HG03103 (cell line): ENCODE measurements around the gene MS4A8.
"Not testable (repeated sequence)": the region's sequence is repeated elsewhere in the genome, so short reads cannot be mapped to it uniquely, and the experiment has no call there.

ENCODE experiments used
- ATAC-seq: cut with Tn5 transposase; IDR thresholded peaks from one replicate; pipeline ENCODE4 v1.9.1; 2021; ENCODE audit warnings: low read depth; ENCODE audit not compliant: unreplicated experiment

Gene MS4A8

DNA sequence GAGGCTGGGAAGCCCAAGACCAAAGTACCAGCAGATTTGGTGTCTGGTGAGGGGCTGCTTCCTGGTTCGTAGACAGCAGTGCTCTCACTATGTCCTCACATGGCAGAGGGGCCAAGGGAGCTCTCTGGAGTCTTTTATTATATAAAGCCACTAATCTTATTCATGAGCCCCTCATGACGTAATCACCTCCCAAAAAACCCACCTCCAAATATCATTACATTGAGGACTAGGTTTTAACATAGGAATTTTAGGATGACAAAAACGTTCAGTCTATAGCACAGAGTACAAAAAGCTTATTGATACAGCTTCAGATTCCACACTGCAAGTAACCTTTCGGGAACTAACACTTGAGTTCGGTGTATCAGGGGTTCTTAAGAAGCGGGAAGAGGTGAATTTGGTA, 21.0 kb downstream of the MS4A8 start:
- no peak for ATAC-seq

DNA sequence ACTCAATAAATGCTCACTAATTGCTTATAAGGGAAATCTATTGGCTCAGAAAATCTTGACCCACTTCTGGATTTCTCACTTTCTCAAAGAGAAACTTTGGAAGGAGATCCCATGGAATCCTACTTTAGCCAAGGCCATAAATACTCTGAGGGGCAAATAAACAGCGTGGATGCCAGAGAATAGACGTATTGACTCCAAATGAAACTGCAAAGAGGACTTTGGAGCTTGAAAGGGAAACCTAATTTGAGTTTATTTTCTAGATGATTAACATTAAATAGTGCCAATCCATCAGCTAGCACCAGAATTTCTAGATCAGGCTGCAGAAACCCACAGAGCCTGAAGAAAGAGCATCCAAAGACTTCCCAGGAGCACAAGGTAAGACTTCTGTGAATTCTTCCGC, 25.0 kb downstream of the MS4A8 start, which contains the start of gene MS4A18:
Gene MS4A18 (plus strand): TSS at position 301 of the 400 bp plus-strand sequence.
- ATAC-seq: no peak

DNA sequence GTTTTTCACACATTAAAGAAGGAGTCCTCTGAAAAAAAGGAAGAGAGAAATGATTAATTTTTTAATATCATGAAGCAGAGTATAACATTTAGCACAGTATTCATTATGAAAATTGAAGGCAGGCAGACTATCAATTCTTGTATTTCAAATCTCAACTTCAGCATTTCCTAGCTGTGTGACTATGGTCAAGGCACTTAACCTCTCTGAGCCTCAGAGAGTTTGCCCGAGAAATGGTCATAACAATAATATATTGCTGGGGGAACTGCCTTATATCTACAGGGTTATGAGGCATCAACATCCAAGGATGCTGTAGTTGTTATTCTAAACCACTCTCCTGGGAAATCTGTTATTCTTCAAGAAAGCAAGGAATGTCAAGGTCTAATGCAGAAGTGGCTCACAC, 26.2 kb downstream of the MS4A8 start:
- ATAC-seq: no peak

DNA sequence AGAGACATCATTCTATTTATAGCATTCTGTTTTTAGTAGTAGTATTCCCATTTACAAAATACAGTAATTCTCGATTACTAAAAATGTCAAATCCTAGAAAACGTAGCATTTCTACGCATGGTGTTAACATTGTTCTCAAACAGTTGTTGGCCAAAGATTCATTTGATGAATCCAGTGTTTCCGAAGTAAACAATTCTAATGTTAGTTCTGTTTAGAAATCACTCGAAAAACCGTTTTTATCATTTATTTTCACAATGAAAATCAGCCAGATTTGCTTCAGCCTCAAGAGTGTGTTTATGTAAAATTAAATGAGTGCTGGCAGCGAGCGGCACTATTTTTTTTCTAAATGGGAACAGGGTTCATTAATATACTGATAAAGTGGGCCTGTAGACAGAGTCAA, 32.2 kb downstream of the MS4A8 start:
- no peak for ATAC-seq

DNA sequence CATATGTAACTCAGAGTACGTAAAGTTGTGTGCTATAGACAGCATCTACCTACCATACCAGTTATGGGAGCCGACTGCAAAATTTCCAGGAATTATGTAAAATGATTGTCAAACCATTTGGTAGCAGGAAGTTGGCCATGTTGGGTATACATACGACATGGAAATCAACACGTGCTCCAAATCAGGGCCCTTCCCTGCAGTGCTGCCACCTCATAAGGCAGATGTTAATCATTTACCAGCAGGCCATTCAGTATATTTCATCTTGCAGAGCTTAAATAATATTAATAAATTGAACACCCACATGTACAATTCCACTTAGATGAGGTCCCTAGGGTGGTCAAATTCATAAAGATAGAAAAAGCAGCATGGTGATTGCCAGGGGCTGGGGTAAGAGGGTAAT, 34.9 kb downstream of the MS4A8 start:
- ATAC-seq: no peak

DNA sequence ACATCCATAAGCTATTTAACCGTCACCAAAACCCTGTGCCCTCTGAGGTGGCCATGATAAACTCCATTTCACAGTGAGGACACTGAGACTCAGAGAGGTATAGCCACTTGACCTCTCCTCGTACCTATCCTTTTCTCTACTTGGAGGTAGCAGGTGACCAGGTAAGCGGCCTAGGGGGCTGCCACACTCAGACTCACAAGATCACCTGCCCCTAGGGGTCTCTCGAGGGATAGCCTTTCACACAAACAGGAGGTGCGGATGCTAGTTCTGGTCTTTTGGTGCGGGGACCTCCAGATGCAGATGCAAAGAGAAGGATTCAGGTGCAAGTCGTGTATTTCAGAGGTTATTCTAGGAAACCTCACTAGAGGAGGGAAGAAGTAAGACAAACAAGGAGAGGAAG, 39.7 kb downstream of the MS4A8 start:
- ATAC-seq: no peak

DNA sequence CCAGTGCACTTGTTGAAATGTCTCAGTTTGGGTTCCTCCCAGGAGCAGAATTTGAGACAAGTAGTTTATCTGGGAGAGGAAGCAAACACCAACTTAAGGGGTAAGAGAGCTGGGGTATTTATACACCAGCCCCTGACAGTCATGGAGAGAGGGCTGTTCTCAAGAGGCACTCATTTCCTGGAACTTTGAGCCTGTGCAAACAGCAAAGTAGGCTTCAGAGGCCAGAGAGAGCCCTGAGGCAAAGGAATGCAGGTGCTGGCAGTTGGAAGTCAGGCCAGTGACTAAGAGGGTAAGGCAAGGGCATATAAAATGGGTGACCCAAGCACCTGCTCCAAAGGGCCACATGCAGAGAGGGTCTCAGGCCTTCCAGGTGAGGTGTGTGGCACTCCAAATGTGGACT, 41.2 kb downstream of the MS4A8 start:
- no peak for ATAC-seq

DNA sequence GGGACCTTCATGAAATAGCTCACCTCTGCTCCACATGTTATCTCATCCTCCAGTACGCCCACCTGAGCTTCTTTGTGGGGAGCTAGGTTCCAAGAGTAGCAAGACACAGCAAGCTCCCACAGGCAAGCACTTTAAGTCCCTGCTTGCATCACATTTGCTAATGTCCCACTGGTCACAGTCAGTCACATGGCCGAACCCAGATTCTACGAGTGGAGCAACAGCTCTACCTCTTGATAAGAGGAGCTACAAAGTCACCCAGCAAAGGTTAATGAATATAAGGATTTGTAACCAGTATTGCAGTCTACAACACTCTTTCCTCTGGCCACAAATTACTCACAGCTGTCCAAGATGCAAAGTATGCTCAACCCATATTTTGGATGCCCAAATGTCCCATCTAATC, 42.0 kb downstream of the MS4A8 start:
- no peak for ATAC-seq

DNA sequence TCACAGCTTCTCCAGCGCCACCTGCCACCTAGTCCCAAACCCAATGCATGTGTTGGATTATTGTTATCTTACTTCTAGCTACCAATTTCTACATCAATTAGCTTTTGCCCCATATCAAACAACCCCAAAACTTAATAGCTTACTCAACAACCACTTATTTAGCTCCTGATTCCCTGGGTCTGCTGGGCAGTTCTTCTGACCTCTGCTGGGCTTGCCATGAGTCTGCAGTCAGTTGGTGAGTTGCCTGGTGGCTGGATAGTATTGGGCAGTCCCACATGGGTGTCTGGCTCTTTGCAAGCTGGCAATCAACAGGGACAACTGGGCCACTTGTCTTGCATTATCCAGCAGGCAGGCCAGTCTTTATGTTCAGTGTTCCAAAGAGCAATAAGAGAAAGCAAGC, 43.6 kb downstream of the MS4A8 start:
- no peak for ATAC-seq

DNA sequence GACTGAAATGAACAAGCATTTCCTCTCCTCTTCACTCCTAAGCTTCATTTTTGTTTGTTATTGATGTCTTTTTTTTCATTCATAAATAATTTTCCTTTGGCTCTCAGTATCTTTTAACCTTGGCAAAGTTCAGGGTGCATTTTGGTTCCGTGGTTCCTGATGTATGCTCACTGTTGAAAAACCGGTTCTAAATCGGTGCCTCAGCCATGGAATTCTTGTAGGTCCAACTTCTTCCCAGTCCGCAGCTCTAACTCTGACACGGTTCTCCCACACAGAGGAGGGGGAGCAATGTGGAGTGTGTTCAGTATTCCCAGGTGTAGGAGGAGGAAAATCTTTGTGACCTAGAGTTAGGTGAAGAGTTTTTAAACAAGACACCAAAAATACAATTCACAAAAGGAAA, 44.7 kb downstream of the MS4A8 start:
- ATAC-seq: no peak

DNA sequence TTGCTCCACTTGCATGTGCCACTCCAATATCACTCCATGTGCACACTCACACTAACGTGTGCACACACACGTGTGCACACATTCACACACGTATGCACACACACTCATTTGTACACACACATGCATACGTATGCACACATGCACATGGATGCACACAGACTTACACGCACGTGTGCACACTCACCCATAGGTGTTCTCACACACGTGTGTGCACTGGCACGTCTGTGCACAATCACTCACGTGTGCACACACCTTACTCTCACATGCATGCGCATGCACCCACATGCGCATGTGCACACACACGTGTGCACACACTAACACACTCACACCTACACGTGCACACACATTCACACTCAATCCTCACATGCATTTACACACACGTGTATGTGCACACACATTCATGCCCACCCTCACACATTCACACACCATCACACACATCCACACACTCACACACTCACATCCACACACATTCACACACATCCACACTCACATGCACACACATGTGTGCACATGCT, 48.0 kb downstream of the MS4A8 start:
- no peak for ATAC-seq

DNA sequence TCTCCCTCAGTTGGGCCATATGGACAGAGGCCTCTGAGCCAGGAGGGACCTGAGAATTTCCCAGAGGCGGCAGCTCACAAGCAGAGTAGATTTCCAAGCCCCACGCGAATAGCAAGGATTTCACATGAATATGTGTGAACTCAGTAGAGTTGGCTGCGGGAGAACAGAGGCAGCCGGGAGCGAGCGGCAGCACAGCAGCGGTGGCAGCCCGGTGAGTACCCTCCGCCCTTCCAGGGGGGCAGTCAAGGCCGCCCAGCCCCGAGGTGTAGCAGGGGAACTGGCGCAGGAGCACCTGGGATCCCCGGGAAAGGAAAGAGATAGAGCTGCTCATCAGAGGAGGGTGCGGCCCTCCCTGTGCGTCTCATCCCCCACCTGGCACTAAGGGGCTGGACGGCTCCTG, 48.8 kb downstream of the MS4A8 start:
- ATAC-seq: no peak

DNA sequence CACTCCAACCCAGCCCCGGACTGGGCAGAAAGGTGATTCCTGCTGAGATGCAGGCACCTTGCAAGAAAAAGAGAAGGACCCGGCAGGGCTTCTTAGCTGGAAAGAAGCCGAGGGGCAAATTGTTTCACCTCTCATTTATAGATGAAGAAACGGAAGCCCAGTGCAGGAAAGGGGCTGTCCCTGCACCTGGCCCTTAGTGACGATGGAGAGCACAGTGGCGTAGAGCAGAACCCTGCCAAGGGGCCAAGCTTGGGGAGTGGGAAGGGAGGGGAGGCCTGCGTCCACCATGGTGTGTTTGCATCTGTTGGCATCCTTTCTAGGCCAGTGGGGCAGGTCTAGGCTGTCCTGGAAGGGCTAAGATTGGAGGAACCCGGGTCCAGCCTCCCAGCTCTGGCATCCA, 49.4 kb downstream of the MS4A8 start:
- no peak for ATAC-seq

DNA sequence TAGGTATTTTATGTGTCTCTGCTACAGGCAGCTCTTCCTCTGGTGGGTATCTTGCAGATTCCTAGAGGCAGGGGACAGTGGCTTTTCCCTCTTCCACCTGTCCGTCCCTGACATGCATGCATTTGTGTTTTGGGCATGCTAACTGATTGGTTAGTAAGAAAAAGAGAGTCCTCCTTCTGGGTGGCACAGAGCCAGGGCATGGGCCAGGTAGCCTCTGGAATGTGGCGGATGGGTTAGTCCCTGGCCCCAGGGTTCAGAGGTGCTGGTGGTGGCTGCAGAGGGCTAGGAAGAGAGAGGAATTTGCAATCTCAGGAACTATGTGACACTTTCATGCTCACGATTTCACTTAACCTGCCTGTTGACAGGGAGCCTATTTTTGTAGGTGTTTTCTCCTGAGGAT, 51.5 kb downstream of the MS4A8 start:
- ATAC-seq: no peak

DNA sequence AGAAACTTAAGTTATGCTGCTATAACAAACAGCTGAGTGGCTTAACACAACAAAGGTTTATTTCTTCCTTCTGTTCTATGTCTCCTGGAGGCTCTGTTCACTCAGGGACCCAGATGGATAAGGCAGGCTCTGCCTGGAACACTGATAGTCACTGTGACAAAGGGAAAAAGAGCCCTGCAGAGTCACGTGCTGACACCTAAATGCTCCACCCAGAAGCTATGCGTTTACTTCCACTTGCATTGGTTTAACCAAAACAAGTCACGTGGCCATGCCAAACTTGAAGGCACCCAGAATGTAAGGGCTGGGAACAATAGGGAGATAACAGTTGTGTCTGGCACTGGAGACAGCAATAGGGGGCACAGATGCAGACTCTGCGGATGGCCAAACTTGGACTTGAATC, 53.9 kb downstream of the MS4A8 start:
- ATAC-seq: no peak

DNA sequence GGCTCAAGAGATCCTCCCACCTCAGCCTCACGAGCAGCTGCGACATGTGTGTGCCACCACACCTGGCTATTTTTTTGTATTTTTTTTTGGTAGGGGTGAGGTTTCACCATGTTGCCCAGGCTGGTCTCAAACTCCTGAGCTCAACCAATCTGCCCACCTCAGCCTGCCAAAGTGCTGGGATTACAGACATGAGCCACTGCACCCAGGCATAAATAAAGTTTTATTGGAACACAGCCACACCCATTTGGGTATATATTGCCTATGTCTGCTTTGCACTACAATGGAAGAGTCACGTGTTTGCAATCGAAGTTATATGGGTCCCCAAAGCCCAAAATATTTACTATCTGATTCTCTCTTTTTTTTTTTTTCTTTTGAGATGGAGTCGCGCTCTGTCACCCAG, 55.5 kb downstream of the MS4A8 start:
- ATAC-seq: no peak

DNA sequence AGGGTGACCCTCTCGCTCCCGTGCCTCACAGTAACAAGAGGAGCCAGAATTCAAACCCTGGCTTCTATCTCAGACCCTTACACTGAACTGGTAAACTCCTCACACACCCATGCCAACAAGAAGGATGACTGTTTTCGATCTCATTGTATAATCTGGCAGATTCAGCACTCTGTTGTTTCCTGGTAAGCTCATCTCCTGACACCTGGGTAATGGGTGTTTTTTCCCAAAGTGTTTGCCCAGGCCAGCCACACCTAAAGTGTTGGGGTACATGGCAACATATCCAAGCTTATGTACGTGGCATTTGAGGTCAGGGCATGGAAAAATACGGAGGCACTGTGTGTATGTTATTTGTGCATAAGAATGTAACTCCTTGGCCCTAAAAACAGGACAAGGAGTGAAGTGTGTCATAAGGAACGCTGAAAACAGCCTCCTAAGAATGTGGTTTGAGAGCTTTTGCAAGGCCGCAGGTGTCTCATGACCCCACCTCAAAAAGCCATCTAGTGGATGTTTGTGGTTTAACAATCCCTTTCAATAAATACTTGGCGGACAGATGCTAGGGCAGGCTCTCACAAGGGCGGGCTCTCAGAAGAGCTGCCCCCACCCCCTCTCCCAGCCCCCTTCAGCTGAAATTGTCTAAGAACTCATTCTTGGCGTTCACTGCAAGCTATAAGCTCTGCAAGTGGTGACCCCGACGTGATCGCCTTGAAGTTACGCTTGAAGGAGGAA, 57.1 kb downstream of the MS4A8 start, which contains the start of gene MS4A15:
Gene MS4A15 (plus strand): TSS at position 561 of the 726 bp plus-strand sequence. CDS start 6,867 bp downstream, outside the sequence.
- ATAC-seq: no peak

DNA sequence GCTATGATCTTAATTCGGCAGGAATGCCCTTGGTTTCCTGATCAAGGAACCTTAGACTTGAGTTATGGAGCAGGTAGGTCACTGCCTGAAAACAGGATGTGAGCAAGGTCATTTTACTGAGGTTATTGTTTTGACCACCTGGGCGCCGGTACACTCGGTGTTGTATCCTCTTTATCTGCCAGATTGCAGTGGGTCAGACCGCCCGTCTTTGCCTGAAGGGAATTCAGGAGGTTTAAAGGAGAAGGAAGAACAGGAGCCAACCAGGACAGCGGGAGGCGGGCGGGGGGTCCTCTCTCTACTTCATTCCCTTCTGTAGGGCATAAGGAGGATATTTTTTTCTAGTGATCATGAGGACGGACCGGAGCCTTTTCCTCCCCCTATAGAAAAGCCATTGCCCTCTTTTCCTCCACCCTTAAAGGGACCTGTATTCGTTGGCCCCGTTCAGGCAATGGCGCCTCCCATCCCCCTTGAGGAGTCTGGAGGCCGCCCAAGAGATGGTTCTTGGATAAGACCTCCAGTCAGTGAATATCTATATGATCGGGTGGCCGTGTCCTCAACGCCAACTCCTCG, 57.9 kb downstream of the MS4A8 start:
- no peak for ATAC-seq

DNA sequence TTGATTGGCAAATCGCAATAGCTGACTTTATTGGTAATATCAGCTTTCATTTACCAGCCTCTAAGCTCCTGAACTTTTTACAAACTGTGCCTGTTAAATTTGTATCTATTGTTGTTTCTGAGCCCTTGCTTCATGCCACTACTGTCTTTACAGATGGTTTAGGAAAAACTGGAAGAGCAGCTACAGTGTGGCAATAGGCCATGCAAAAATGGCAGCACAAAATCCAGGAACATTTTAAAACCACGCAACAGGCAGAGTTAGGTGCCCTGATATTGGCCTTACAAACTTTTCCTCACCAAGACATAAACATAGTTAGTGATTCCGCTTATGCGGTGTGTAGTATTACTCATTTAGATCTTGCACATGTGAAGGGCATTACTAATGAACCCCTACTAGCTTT, 59.3 kb downstream of the MS4A8 start:
- not testable (repeated sequence) for ATAC-seq

DNA sequence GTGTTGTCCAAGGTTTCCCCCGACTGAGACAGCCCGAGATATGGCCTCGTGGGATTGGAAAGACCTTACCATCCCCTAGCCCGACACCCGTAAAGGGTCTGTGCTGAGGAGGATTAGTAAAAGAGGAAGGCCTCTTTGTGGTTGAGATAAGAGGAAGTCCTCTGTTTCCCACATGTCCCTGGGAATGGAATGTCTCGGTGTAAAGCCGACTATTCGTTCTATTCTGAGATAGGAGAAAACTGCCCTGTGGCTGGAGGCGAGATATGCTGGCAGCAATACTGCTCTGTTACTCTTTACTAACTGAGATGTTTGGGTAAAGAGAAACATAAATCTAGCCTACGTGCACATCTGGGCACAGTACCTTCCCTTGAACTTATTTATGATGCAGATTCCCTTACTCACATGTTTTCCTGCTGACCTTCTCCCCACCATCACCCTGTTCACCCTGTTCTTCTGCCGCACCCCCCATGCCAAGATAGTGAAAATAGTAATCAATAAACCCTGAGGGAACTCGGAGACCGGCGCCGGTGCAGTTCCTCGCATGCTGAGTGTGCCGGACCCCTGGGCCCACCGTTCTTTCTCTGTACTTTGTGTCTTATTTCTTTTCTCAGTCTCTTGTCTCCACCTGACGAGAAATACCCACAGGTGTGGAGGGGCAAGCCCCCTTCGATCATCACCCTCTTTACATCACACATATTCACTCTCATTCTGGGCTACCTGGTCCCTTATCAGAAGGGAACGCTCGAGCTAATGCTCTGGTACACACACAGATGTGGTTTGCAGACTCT, 60.2 kb downstream of the MS4A8 start:
- ATAC-seq: not testable (repeated sequence)

DNA sequence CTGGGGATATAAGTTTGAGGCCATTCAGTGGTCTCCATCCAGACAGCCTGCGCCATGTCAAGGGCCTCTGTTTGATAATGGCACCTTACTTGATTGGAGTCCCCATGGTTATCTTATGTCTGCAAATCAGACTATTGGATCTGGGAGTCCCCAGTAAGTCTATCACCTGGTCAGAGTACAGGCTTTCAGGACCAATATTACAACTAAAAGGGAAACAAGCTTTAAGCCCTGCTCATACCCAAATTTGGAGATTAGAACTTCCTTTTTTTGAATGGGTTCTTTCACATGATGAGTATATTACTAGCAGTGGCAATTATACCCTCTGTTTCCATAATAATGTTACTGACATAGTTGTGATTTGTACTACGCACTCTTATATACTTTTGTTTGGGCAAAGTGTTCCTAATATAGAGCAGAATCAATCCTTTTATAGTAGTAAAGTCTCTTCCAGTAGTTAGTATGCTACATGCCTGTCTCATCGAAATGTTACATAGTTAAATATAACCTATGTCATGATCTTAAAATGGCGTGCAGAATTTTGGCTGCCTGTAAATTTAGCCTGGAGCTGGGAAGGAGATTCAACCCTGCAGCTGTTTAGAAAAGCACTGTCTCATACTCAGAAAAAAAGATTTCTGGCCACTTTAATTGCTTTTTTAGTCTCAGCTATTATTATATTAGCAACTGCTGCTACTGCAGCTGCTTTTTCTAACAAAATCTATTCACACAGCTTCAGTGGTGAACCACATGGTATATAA, 62.2 kb downstream of the MS4A8 start:
- no peak for ATAC-seq
